Fibroblast of pulmonary artery (primary cell): ENCODE measurements around the gene HNRNPAB.

Experiments used
- DNase-seq: peaks from one replicate; pipeline ENCODE4 v3.0.0-alpha.2; 2010; ENCODE audit warnings: low read depth
- H3K4me3 ChIP-seq: replicated peaks from 2 replicates; pipeline ENCODE4 v1.5.1; 2011; ENCODE audit warnings: low read depth, mild to moderate bottlenecking, control low read depth, low read length, moderate library complexity
- CTCF ChIP-seq: IDR thresholded peaks from 2 replicates; pipeline ENCODE4 v1.5.1; 2011; ENCODE audit warnings: mild to moderate bottlenecking, control low read depth, low read length, inconsistent platforms; ENCODE audit errors: missing control alignments

The HNRNPAB gene

GRCh38 chr5:178229861-178230260, 25.5 kb downstream of the HNRNPAB start:
- TF ChIP-seq CTCF, result no peak
- no peak overlapping the region for H3K4me3 ChIP-seq
- no peak for DNase-seq

GRCh38 chr5:178230879-178231538, 26.7 kb downstream of the HNRNPAB start:
- H3K4me3 ChIP-seq, result peak overlapping the region; percentile 88
- TF ChIP-seq CTCF, result no peak
- peak; percentile 42 for DNase-seq

- peak overlapping the region; percentile 88 for H3K4me3 ChIP-seq
- DNase-seq, result no peak
- TF ChIP-seq CTCF, result no peak
Measured at GRCh38 chr5:178231539-178232123, 27.3 kb downstream of the HNRNPAB start.

GRCh38 chr5:178232124-178232919, 28.0 kb downstream of the HNRNPAB start, which contains the start of gene PHYKPL:
Gene PHYKPL (minus strand): TSS chr5:178232802. CDS start chr5:178232550, 252 bp downstream.
- peak; percentile 64 for DNase-seq
- TF ChIP-seq CTCF, result no peak
- peak within 1 kb of the TSS; percentile 88 for H3K4me3 ChIP-seq

- H3K4me3 ChIP-seq, result peak overlapping the region; percentile 88
- TF ChIP-seq CTCF, result no peak
- DNase-seq, result no peak
Measured at GRCh38 chr5:178232920-178233429, 28.6 kb downstream of the HNRNPAB start.

- no peak overlapping the region for H3K4me3 ChIP-seq
Measured at GRCh38 chr5:178234121-178234749, 29.9 kb downstream of the HNRNPAB start.

More at GRCh38 chr5:178234121-178234749, 29.9 kb downstream of the HNRNPAB start:
- no peak for DNase-seq
- TF ChIP-seq CTCF, result no peak
